Gastrocnemius medialis (tissue), 4 donors: ENCODE results near the gene ARHGEF4.

Experiments
- CTCF ChIP-seq, 5 experiments: fragments of 450-650 bp in 3 of 5; fragments of 200-600 bp in 2 of 5; sonication (generic) in 2 of 5; IDR thresholded peaks in 4 of 5; conservative IDR thresholded peaks in 1 of 5; 1 replicate in 4 of 5; 2 replicates in 1 of 5; pipeline ENCODE4 v1.5.1; 2016 to 2019; ENCODE audit warnings: antibody characterized with exemption in 5 of 5, mild to moderate bottlenecking in 3 of 5, moderate library complexity in 3 of 5
- POLR2A ChIP-seq, 2 donors: fragments of 450-650 bp; IDR thresholded peaks; one replicate each; pipeline ENCODE4 v1.6.1; 2017; ENCODE audit warnings: antibody characterized with exemption in 2 of 2, mild to moderate bottlenecking in 2 of 2, moderate library complexity in 2 of 2

- TF ChIP-seq CTCF (IDR thresholded peaks at IDR 0.05 in 4 of 5, conservative IDR thresholded peaks at IDR 0.05 in 1 of 5) (no peak), POLR2A (IDR thresholded peaks at IDR 0.05) (no peak)
These were observed 15.1 kb downstream of the ARHGEF4 start for GRCh38 chr2:130851624-130852382.
